ENCODE results near the gene LPAR3.

DNA sequence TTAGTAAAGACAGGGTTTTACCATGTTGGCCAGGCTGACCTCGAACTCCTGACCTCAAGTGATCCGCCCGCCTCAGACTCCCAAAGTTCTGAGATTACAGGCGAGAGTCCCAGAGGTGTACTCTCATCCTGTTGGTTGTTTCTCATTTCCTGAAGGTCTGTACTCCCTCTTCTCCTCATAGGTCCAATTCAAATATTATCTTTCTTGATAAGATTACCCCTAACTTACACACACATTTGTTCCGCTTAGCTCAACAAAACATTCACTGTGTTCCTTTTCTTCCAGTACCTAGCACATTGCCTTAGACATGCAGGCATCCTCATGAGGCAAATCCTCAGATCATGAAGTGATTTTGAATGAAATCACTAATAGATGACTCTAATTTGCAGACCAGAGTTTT, 130.3 kb downstream of the LPAR3 start:
- TF ChIP-seq, protein P1, sequence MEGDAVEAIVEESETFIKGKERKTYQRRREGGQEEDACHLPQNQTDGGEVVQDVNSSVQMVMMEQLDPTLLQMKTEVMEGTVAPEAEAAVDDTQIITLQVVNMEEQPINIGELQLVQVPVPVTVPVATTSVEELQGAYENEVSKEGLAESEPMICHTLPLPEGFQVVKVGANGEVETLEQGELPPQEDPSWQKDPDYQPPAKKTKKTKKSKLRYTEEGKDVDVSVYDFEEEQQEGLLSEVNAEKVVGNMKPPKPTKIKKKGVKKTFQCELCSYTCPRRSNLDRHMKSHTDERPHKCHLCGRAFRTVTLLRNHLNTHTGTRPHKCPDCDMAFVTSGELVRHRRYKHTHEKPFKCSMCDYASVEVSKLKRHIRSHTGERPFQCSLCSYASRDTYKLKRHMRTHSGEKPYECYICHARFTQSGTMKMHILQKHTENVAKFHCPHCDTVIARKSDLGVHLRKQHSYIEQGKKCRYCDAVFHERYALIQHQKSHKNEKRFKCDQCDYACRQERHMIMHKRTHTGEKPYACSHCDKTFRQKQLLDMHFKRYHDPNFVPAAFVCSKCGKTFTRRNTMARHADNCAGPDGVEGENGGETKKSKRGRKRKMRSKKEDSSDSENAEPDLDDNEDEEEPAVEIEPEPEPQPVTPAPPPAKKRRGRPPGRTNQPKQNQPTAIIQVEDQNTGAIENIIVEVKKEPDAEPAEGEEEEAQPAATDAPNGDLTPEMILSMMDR (IDR thresholded peaks at IDR 0.05; ENCODE audit: insufficient read depth, low read length, poor library complexity, severe bottlenecking): no peak
- no peak for TF ChIP-seq EZH2phosphoT487 (conservative IDR thresholded peaks at IDR 0.05; ENCODE audit: low read length)

All from SU-DHL-6 (cell line).